Caco-2 (cell line): ENCODE results near the gene FHOD3. TPM values are rescaled to one million over a fixed set of nuclear protein-coding genes. Genes with fewer than 3 reads are reported as not detected.

Experiments used
- BruUV-seq: library from RNA; stranded (reverse); fragments of 400-500 nt; replicated peaks from 2 replicates; lab custom pipeline; 2021; lab: Mats Ljungman, UMichigan
- CTCF ChIA-PET: fragments of 300-600 bp; sonication (Branson Sonifier 250); formaldehyde crosslinking; loops from one replicate; lab custom pipeline; 2022; ENCODE audit warnings: antibody characterized with exemption; lab: Charles Lee
- POLR2A ChIA-PET: fragments of 300-600 bp; sonication (Branson Sonifier 250); formaldehyde crosslinking; loops from one replicate; lab custom pipeline; 2022; ENCODE audit warnings: antibody characterized with exemption; lab: Charles Lee
- DNase-seq, 2 experiments: peaks; one replicate each; pipeline versions ENCODE4 v3.0.0 to v3.0.0-alpha.2; 2020 to 2022
- H3K27me3 ChIP-seq: replicated peaks from 2 replicates; pipeline ENCODE4 v1.6.0; 2011; ENCODE audit warnings: low read length; ENCODE audit not compliant: control insufficient read depth, insufficient read depth
- H3K36me3 ChIP-seq: 2 replicates; pipeline ENCODE4 v1.5.1; 2011; ENCODE audit warnings: low read length; ENCODE audit not compliant: control insufficient read depth, insufficient read depth
- H3K4me1 ChIP-seq: fragments of 250-450 bp; sonication (Bioruptor Pico); 2 replicates; pipeline ENCODE4 v1.5.1; 2020; ENCODE audit warnings: mild to moderate bottlenecking
- H3K4me3 ChIP-seq: 2 replicates; pipeline ENCODE4 v1.5.1; 2011; ENCODE audit warnings: low read depth, mild to moderate bottlenecking, control low read depth, low read length
- H3K9me3 ChIP-seq: fragments of 250-450 bp; sonication (Bioruptor Pico); 2 replicates; pipeline ENCODE4 v1.5.1; 2020; ENCODE audit warnings: mild to moderate bottlenecking, moderate library complexity
- H3K27ac Mint-ChIP-seq: one replicate; pipeline ENCODE4 v1.8.0; 2022; ENCODE audit warnings: mixed read lengths; ENCODE audit not compliant: unreplicated experiment
- H3K27me3 Mint-ChIP-seq: one replicate; pipeline ENCODE4 v1.8.0; 2022; ENCODE audit warnings: mixed read lengths; ENCODE audit not compliant: insufficient read depth, unreplicated experiment
- H3K36me3 Mint-ChIP-seq: one replicate; pipeline ENCODE4 v1.8.0; 2022; ENCODE audit warnings: mild to moderate bottlenecking, mixed read lengths; ENCODE audit not compliant: insufficient read depth, unreplicated experiment
- H3K4me1 Mint-ChIP-seq: one replicate; pipeline ENCODE4 v1.8.0; 2022; ENCODE audit warnings: low read depth, mixed read lengths; ENCODE audit not compliant: unreplicated experiment
- H3K4me3 Mint-ChIP-seq: one replicate; pipeline ENCODE4 v1.8.0; 2022; ENCODE audit warnings: mild to moderate bottlenecking, moderate library complexity, mixed read lengths; ENCODE audit not compliant: unreplicated experiment
- H3K9me3 Mint-ChIP-seq: one replicate; pipeline ENCODE4 v1.8.0; 2022; ENCODE audit warnings: mixed read lengths; ENCODE audit not compliant: unreplicated experiment
- CTCF ChIP-seq, 2 experiments: fragments of 200-600 bp in 1 of 2; IDR thresholded peaks; 1 replicate in 1 of 2; 2 replicates in 1 of 2; pipeline versions ENCODE4 v1.5.1 to v1.8.0; 2011 to 2022; ENCODE audit warnings: antibody characterized with exemption in 1 of 2, control low read depth in 1 of 2, inconsistent platforms in 1 of 2, low read depth in 1 of 2, low read length in 1 of 2, mild to moderate bottlenecking in 1 of 2, moderate library complexity in 1 of 2; ENCODE audit not compliant: insufficient read depth in 1 of 2, severe bottlenecking in 1 of 2, unreplicated experiment in 1 of 2
- intact Hi-C: fragments of 100-400 bp; cut with micrococcal nuclease; formaldehyde crosslinking; loops from one replicate; pipeline ENCODE4 v1.10.0; 2022; ENCODE audit not compliant: unreplicated experiment
- total RNA-seq: library from RNA; stranded (reverse); gene quantifications from 2 replicates; pipeline ENCODE4 v1.2.3, GENCODE V29; 2022

FHOD3 gene
- total RNA-seq, 1 experiment from 2014 or later, result not detected

- Histone ChIP-seq H3K9me3 (no peaks in the 10 kb centered on the region), H3K4me3 (no peak overlapping the region), H3K27me3 (no peaks in the 10 kb centered on the region), H3K4me1 (no peaks in the 10 kb centered on the region), H3K36me3 (no peaks in the 10 kb centered on the region)
- DNase-seq, result no peak
- no peak for TF ChIP-seq CTCF (IDR thresholded peaks at IDR 0.05; ENCODE audit: insufficient read depth in 1 of 2, low read depth in 1 of 2, low read length in 1 of 2, severe bottlenecking in 1 of 2, unreplicated experiment in 1 of 2)
- ChIA-PET POLR2A (no interaction called here), CTCF (no interaction called here)
- no peak overlapping the region for H3K4me3 Mint-ChIP-seq
- BruUV-seq, result no TSS peak
- peaks cover 11% of the 10 kb centered on the region for H3K9me3 Mint-ChIP-seq
- H3K27ac Mint-ChIP-seq, result no peak overlapping the region
- H3K36me3 Mint-ChIP-seq, result no peaks in the 10 kb centered on the region
- intact Hi-C loops, result no loop called here
- peaks cover 2% of the 10 kb centered on the region for H3K27me3 Mint-ChIP-seq
- H3K4me1 Mint-ChIP-seq, result no peaks in the 10 kb centered on the region
These were observed 26.4 kb upstream of the FHOD3 start for GRCh38 chr18:36271153-36271552.

GRCh38 chr18:36273347-36273746 lies 24.2 kb upstream of the FHOD3 start:
- H3K4me1 Mint-ChIP-seq, result no peaks in the 10 kb centered on the region
- POLR2A ChIA-PET, result no interaction called here
- no peak overlapping the region for H3K4me3 Mint-ChIP-seq
- H3K27me3 Mint-ChIP-seq, result peaks cover 6% of the 10 kb centered on the region
- Histone ChIP-seq H3K27me3 (no peaks in the 10 kb centered on the region), H3K36me3 (no peaks in the 10 kb centered on the region), H3K4me1 (no peaks in the 10 kb centered on the region), H3K4me3 (no peak overlapping the region), H3K9me3 (no peaks in the 10 kb centered on the region)
- H3K27ac Mint-ChIP-seq, result no peak overlapping the region
- DNase-seq, result no peak
- intact Hi-C loops, result no loop called here
- no peak for TF ChIP-seq CTCF (IDR thresholded peaks at IDR 0.05; ENCODE audit: insufficient read depth in 1 of 2, low read depth in 1 of 2, low read length in 1 of 2, severe bottlenecking in 1 of 2, unreplicated experiment in 1 of 2)
- no peaks in the 10 kb centered on the region for H3K36me3 Mint-ChIP-seq
- peaks cover 11% of the 10 kb centered on the region for H3K9me3 Mint-ChIP-seq
- no TSS peak for BruUV-seq
- CTCF ChIA-PET, result no interaction called here

- CTCF ChIA-PET, result interaction anchor here (0.6 kb wide), 1 partner anchor 70 kb away, joined by 5 read pairs; no protein-coding TSS in a partner anchor
These were observed 23.3 kb upstream of the FHOD3 start for GRCh38 chr18:36274083-36274715.

More at GRCh38 chr18:36274083-36274715, 23.3 kb upstream of the FHOD3 start:
- intact Hi-C loops, result no loop called here
- POLR2A ChIA-PET, result no interaction called here
- H3K36me3 ChIP-seq, result no peaks in the 10 kb centered on the region
- H3K27me3 ChIP-seq, result no peaks in the 10 kb centered on the region
- no peaks in the 10 kb centered on the region for H3K4me1 ChIP-seq
- H3K4me3 ChIP-seq, result no peak overlapping the region
- H3K9me3 ChIP-seq, result no peaks in the 10 kb centered on the region
- no peaks in the 10 kb centered on the region for H3K4me1 Mint-ChIP-seq
- no peak overlapping the region for H3K27ac Mint-ChIP-seq
- BruUV-seq, result no TSS peak
- H3K36me3 Mint-ChIP-seq, result no peaks in the 10 kb centered on the region
- H3K9me3 Mint-ChIP-seq, result peaks cover 11% of the 10 kb centered on the region
- no peak for DNase-seq
- peaks cover 6% of the 10 kb centered on the region for H3K27me3 Mint-ChIP-seq
- H3K4me3 Mint-ChIP-seq, result no peak overlapping the region
- no peak for TF ChIP-seq CTCF (IDR thresholded peaks at IDR 0.05; ENCODE audit: insufficient read depth in 1 of 2, low read depth in 1 of 2, low read length in 1 of 2, severe bottlenecking in 1 of 2, unreplicated experiment in 1 of 2)
